ENCODE data around the gene AIFM1.
A peak's percentile ranks its signal among the peaks of the same experiment; 100 is the strongest.

The AIFM1 gene

DNA sequence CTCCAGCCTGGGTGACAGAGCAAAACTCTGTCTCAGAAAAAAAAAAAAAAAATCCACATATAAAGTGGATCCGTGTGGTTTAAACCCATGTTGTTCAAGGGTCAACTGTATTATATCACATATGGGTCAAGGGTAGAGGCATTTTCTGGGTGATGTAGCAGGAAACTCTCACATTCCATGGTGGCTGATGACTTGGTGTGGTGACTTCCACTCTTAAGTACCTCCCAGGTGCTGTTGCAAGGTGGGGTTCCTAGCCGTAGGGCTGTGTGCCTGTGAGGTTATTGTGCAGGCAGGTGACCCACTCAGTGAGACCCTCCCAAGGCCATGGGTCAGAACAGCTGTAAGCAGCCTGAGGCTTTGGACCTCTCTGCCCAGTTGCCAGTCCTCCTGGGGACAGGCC lies 72.4 kb downstream of the AIFM1 start:
- no peak for DNase-seq (ENCODE audit: low read depth in 2 of 2)

- DNase-seq (ENCODE audit: low read depth in 2 of 2) = no peak
Observed at GRCh38 chrX:130091980-130092522, 73.6 kb downstream of the AIFM1 start.

DNA sequence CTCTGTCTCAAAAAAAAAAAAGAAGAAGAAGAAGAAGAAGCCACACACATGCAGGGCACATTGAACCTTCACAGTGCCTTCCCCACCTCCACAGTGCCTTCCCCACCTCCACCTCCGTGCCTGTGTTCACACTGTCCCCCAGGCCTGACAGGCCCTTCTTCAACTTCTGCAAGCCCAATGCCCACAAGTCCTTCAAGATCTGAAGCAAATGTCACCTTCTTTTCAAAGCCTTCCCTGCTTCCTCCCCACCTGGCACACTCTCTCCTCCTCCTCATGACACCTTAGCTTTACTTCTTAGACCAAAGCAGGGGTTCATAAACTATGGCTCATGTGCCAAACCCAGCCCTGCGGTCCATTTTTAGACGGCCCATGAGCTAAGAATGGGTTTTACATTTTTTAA lies 75.3 kb downstream of the AIFM1 start:
- no peak for DNase-seq (ENCODE audit: low read depth in 2 of 2)

- DNase-seq (ENCODE audit: low read depth in 2 of 2) = no peak
Observed at GRCh38 chrX:130086447-130087206, 79.0 kb downstream of the AIFM1 start.

DNA sequence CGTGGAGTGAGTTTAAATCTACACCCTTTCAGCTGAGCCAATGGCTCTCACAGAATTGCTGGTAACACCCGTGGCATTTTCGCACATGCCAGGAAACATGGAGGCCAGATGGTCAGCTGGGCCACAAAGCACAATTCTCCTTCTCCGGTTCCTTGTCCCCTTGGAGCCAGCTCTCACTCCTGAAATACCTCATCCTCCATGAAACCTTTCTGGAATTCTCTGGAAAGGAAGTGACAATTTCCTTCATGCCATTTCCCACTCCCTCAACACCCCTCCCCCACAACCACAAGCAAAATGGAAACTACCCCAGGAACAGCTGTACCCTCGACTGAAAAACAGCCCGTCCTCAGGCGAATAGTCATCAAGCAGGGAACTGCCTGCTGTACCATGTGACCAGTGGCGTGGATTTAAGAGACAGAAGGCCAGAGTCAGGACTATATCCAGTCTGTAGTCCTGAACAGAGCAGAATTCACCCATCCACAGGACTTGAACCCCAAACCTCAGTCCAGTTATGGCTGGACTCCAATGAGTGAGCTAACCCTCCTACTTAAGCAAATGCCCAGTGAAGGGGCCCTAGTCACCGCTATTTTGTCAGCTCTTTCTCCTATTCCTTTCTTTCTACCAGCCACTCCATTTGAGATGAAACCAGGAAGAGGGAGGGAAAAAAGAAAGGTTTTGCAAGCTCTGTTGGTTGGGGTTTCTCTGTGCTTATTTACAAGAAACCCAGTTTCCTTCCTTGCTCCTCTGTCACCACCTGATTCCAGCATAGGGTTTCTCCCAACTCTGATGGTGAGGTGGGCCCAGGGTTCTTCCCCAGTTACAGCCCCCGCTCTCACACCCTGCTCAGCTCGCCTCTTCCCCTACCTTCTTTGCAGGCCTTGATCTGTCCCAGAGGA lies 79.8 kb downstream of the AIFM1 start:
- DNase-seq (ENCODE audit: low read depth in 2 of 2) = no peak

GRCh38 chrX:130084631-130085237 lies 80.9 kb downstream of the AIFM1 start:
- DNase-seq (ENCODE audit: low read depth in 2 of 2) = no peak

DNA sequence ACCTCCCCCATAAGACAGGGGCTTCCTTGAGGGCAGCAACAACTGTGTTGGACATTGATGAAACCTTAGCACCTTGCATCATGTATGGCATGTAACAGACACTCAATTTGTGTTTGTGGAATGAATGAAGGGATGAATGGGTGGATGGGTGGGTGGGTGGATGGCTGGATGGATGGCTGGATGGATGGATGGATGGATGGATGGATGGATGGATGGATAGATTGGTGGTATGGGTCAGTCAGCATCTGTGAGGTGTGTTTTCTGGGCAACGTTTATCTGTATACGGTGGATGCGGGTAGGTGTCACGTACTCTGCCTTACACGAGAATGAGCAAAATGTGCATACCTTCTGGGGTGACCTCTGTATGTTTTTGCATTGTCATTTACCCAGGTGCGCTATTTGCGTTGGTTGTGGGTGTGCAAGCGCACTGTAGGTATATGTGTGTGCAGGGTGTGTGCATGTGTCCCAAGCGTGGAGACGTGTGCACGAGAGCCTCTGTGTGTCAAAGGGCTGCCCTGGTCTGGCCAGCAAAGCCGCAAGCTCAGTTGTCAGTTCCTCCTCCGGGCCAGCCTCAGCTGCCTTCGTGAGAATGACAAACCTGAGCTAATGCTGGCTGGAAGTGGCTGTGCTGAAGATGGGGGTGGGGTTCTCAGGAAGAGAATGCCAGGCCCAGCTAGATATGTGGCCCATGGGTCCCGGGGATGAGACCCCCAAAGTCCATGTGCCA lies 81.8 kb downstream of the AIFM1 start:
- no peak for DNase-seq (ENCODE audit: low read depth in 2 of 2)

DNA sequence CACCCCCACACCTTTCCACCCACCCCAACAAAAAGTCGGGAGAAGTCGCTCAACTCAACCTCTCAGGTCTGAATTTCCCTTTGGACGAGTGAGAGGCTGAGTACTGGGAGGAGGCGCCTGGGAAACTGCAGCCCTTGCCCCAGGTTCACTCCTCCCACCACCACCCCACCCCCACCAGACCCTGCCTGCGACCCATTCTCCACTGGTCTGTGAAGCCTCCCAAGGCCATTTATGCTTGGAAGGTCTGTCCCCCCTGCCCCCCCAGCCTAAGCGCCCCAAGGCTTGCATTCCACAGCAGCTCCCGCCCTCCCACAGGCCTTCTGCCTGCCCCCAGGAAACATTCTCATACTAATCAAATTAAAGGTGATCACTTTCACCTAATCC lies 82.5 kb downstream of the AIFM1 start:
- DNase-seq (ENCODE audit: low read depth in 2 of 2) = no peak

DNA sequence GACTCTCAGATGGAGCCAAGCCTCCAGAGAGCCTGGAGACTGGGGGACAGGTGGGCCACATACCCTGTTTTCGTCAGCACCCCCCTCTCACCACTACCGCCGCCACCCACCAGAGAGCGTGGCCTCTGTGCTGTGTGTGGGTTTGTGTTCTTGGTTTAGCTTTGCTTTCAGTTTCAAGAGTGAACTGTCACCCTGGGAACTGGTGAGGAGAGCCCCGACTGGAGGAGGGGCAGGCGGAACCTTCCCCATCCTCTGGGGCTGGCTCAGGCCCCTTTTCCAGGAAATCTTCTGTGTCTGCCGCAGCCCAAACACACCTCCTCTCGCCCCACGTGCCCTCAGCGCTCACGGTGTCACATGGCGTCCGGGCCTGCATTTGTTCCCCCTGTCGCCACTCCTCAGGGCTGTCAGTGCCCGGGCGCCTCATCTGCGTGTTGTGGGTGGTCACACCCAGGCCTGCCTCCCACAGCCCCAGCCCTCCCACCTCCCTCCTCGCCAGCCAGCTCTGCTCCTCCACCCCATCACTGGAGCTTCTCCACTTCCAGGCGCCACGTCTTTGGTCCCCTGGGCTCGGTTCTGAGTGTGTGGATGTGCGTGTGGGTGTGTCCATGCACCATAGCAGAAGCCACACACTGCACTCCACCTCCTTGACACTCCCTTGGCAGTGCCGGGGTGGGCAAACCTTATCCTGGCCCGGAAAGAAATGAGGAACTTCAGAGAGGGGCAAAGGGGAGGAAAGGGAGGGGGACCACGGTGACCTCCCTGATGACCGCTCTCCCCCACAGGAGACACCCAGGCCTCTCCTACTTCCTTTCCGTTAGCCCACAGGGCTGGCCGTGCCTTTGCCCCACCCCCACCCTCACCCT lies 83.2 kb downstream of the AIFM1 start:
- DNase-seq (ENCODE audit: low read depth in 2 of 2) = no peak

DNA sequence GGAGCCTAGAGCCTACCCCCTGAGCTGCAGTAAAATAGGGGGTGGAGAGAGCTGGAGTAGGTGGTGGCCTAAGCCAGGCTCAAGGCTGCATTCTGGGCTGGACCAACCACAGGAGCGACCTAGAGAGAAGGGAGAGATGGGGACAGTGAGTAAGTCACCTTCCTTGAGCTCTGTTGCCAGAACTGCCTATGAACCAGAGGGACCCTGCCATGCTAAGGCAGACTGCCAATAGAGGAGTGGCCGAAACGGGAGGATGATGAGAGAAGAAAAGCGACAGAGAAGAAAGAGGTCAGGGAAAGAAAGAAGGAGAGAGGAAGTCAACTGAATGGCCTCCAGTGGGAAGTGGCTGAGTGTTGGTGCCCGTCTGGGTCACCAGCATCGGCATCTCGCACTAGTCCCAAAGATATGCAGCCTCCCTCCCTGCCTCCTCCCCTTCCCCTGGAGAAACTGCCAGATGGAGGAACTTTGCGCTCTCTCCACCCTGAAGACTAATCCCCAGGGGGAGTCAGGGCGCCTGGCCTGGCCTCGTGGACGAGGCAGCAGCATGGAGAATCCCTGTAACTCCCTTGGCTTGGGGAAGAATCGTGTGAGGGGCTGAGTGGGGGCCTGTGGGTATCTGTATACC lies 84.1 kb downstream of the AIFM1 start:
- DNase-seq (ENCODE audit: low read depth in 2 of 2) = no peak

GRCh38 chrX:130080791-130081367 lies 84.8 kb downstream of the AIFM1 start:
- DNase-seq (ENCODE audit: low read depth in 2 of 2) = no peak

DNA sequence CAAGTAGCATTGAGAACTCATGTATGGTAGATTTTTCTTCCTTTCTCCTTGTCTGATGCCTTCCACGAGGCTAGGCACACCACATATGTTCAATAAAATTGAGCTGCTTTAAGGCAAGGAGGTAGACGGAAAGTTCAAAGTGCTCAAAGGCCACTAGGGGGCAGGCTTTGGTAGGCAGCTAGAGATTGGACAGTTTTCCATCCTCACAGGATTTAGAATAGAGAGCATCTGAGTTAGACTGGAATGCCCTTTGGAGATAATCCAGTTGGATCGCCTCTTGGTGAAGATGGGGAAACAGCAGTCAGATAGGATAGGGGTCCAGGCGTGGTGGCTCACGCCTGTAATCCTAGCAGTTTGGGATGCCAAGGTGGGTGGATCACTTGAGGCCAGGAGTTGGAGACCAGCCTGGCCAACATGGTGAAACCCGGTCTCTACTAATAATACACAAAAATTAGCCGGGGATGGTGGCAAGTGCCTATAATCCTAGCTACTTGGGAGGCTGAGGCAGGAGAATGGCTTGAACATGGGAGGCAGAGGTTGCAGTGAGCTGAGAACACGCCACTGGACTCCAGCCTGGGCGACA lies 85.7 kb downstream of the AIFM1 start:
- DNase-seq (ENCODE audit: low read depth in 2 of 2) = peak; percentile 53
